Measurements from ENCODE around the gene TBCD. TPM values are rescaled to one million over a fixed set of nuclear protein-coding genes. Genes with fewer than 3 reads are reported as not detected.

The TBCD gene
- total and polyA plus RNA-seq, 9 of the 15 experiments (the other 6 are each of a cell fraction or from before 2014, with no cell fraction given): 8.9 to 98.5 (median 28.0) TPM

DNA sequence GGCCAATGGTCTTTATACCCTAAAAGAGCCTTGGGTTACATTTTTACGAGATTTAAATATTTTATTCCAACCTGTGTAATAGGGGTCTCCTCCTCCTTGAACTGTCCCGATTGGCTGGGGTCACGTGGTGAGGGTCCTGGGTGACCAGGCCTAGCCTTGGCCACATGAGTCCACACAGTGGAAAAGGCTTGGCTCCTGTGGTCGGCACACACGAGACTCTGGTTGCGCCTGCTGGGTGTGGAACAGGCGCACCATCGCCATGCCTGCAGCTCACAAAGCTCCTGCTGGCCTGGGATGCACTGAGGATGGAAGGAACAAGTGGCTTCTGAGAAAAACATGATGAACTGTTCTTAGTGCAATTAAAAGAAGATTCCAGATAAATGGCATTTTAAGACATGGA lies 191.9 kb downstream of the TBCD start:
- peaks cover 0 to 4% of the 10 kb centered on the region in 2 experiments; a peak in 1 of 5 replicates for H3K4me1 ChIP-seq (replicated peaks in 1 of 2; ENCODE audit: control insufficient read depth in 2 of 2, insufficient read depth in 2 of 2, low read length in 2 of 2)
- H3K4me3 ChIP-seq: no peak overlapping the region
- DNase-seq (ENCODE audit: extremely low read depth in 1 of 4, low spot score in 3 of 4): no peak
- no peak for ATAC-seq
- H3K79me2 ChIP-seq (ENCODE audit: control insufficient read depth, insufficient read depth, low read length): no peaks in the 10 kb centered on the region
- ChIA-PET POLR2A (no interaction called here), CTCF (ENCODE audit: low intra/inter-chr PET ratio) (no interaction called here)
- H3K9me1 ChIP-seq (ENCODE audit: control insufficient read depth, insufficient read depth, low read length): peaks cover 3% of the 10 kb centered on the region
- no peaks in the 10 kb centered on the region for H3K27me3 ChIP-seq (ENCODE audit: control insufficient read depth in 2 of 2, insufficient read depth in 2 of 2, low read length in 2 of 2)
- FAIRE-seq: no peak
- H3K9me3 ChIP-seq (replicated peaks; ENCODE audit: control insufficient read depth, insufficient read depth, low read depth, low read length): peaks cover 20% of the 10 kb centered on the region
- in situ Hi-C loops (cut with MboI) (no loop called here), intact Hi-C loops (cut with micrococcal nuclease) (no loop called here)
- WGBS (ENCODE audit: insufficient coverage, low coverage, missing lambda C conversion rate): 86% methylated on average over 8 of the region's 8 CpGs
- no TSS peak for BruUV-seq (replicated peaks)
- no peaks in the 10 kb centered on the region for H4K20me1 ChIP-seq (replicated peaks; ENCODE audit: control insufficient read depth, insufficient read depth, low read length)
- no peak overlapping the region for H3K4me2 ChIP-seq (ENCODE audit: insufficient read depth, low read length)
- H3K36me3 ChIP-seq (ENCODE audit: control insufficient read depth, insufficient read depth, low read length): peaks cover 59% of the 10 kb centered on the region
- no peak overlapping the region for H2AFZ ChIP-seq (ENCODE audit: low read depth, low read length)
- no peak overlapping the region for H3K27ac ChIP-seq (ENCODE audit: extremely low read depth, low read depth, low read length)
- H3K9ac ChIP-seq (ENCODE audit: insufficient read depth in 1 of 2, low read depth in 2 of 2, low read length in 2 of 2): no peak overlapping the region
- no peak for TF ChIP-seq ZNF324 (CRISPR knock-in tag; IDR thresholded peaks at IDR 0.05)
- TF ChIP-seq SIX5 (IDR thresholded peaks at IDR 0.05; ENCODE audit: borderline replicate concordance in 1 of 2, insufficient read depth in 1 of 2, low read depth in 1 of 2, low read length in 2 of 2): no peak
- TF ChIP-seq, protein P1, sequence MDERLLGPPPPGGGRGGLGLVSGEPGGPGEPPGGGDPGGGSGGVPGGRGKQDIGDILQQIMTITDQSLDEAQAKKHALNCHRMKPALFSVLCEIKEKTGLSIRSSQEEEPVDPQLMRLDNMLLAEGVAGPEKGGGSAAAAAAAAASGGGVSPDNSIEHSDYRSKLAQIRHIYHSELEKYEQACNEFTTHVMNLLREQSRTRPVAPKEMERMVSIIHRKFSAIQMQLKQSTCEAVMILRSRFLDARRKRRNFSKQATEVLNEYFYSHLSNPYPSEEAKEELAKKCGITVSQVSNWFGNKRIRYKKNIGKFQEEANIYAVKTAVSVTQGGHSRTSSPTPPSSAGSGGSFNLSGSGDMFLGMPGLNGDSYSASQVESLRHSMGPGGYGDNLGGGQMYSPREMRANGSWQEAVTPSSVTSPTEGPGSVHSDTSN (CRISPR knock-in tag; IDR thresholded peaks at IDR 0.05; ENCODE audit: low read depth): no peak
- TF ChIP-seq, protein P1 (tag; conservative IDR thresholded peaks at IDR 0.05; ENCODE audit: low read depth): no peak
- TF ChIP-seq ZHX1 (conservative IDR thresholded peaks at IDR 0.05; ENCODE audit: low read length): no peak
- TF ChIP-seq ELK3 (CRISPR knock-in tag; IDR thresholded peaks at IDR 0.05): no peak
- TF ChIP-seq CGGBP1 (CRISPR knock-in tag; IDR thresholded peaks at IDR 0.05): no peak
- no peak for TF ChIP-seq TBL1XR1 (IDR thresholded peaks at IDR 0.05; ENCODE audit: low read length in 2 of 2)
- TF ChIP-seq ZNF445 (CRISPR knock-in tag; IDR thresholded peaks at IDR 0.05; ENCODE audit: low read depth): no peak
- no peak for TF ChIP-seq HDAC6 (IDR thresholded peaks at IDR 0.05; ENCODE audit: low read depth, low read length)
- no peak for TF ChIP-seq ZNF740 (CRISPR knock-in tag; IDR thresholded peaks at IDR 0.05)
- TF ChIP-seq ZNF740 (tag; IDR thresholded peaks at IDR 0.05): no peak
- no peak for TF ChIP-seq ELF2 (CRISPR knock-in tag; IDR thresholded peaks at IDR 0.05)
- no peak for TF ChIP-seq E2F5 (CRISPR knock-in tag; IDR thresholded peaks at IDR 0.05)
